NCI-H82 treated with DMSO at 0.1 percent for 48 hours (cell line): ENCODE results near the gene CTDSPL.
"Not testable (repeated sequence)": the region's sequence is repeated elsewhere in the genome, so short reads cannot be mapped to it uniquely, and the experiment has no call there.

Experiments used
- DNase-seq: peaks from one replicate; lab custom pipeline; 2025; ENCODE audit not compliant: unreplicated experiment; lab: John Stamatoyannopoulos, UW

Gene CTDSPL, protein sequence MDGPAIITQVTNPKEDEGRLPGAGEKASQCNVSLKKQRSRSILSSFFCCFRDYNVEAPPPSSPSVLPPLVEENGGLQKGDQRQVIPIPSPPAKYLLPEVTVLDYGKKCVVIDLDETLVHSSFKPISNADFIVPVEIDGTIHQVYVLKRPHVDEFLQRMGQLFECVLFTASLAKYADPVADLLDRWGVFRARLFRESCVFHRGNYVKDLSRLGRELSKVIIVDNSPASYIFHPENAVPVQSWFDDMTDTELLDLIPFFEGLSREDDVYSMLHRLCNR

DNA sequence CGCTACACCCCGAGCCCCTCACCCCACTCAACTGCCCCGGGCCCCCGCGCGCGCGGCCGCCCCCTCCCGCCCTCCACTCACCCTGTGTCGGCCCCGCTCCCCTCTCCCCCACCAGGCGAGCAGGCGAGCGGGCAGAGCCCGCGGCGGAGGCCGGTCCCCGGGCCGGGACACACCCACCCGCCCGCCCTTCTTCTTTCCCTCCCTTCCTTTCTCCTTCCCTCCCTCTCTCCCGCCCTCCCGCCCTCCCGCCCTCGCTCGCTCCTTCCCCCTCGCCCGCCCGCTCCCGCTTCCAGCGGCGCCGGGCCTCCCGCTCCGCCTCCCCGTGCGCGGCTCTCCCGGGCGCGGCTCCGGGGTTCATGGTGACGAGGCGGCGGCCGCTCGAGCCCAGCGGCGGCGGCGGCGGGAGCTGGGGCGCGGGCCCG lies at the start of gene CTDSPL:
TSS of gene CTDSPL (plus strand) at position 261 of the 422 bp plus-strand sequence. CDS start 320 bp downstream, outside the sequence.
- DNase-seq = no peak

DNA sequence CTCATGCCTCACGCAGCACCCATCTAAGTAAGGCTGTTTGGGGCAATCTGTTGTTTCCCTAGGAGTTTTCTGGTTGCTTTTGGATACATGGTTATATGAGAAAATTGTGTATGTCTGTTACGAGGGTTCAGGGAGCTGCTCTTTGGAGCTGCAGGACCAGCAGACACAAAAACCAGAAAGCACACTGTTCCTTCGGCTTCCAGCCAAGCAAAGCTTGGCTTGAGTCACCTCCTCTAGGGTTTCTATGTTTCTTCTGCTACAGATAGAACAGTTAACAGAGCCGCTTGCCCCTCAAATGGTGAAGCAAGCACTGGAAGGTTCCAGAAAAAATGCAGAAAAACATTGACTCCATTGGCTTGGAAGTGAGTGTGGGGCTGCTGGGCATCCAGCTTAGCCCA lies 49.2 kb upstream of the CTDSPL start:
- no peak for DNase-seq

DNA sequence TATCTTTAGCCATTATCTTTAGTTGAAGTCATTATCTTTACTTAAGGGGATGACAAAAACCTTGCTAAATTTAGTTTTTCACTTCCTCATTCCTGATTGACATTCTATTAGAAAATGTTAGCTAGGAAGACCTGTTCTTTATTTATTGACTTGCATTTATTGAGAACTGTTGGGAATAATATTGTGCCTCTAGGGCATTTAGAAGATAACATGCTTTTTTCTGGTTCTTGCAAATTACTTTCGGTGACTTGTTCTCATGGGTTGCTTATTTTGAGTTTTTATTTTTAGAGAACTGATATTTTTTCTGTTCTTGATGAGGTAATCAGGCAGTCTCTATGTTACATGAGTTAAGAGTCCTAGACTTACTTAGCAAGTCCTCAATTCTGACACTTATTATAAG lies 48.3 kb upstream of the CTDSPL start:
- no peak for DNase-seq

DNA sequence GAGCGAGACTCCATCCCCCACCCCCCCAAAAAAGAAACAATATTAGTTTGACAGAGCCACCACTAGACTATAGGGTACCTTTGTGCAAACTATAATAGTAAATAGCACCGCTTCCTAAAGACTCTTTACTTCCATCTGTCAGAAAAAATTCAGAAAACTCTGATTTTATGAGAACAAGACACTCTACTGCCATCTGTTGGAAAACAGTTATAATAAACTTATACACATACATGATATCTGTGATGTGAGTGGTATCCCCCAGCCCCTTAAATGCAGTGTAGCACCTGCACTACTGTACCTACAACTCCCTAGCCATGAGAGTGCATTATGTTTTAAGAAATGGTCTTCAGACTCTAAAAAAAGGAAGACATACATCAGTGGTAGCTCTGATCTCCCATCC lies 47.1 kb upstream of the CTDSPL start:
- DNase-seq = no peak

DNA sequence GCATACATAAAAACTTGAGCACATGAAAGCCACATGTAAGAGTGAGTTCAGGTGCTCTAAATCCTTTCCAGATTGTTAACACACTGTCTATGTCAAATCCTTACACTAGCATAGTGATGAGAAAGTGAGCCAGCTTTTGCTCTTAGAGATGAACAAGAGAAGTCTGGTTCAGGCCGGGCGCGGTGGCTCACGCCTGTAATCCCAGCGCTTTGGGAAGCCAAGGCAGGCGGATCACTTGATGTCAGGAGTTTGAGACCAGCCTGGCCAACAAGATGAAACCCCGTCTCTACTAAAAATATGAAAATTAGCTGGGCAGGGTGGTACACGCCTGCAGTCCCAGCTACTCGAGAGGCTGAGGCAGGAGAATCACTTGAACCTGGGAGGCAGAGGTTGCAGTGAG lies 46.5 kb upstream of the CTDSPL start:
- not testable (repeated sequence) for DNase-seq

DNA sequence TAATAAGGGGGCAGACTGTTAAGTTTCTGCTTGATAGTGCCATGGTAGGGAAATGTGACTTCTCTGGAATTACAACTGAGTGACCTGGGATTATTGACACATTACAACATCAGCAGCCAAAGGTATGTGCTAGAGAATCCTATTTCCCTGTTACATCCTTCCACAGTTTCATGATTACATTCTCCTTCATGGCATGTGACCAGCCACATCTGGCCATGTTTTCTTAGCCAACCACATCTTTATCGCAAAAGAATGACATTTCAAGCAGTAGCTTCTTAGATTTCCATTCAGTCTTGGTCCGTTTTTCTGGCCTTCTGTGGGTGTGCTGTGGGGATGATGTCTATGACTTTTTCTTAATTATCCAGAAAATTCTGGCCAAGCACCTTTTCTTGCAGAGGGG lies 45.4 kb upstream of the CTDSPL start:
- DNase-seq = no peak

DNA sequence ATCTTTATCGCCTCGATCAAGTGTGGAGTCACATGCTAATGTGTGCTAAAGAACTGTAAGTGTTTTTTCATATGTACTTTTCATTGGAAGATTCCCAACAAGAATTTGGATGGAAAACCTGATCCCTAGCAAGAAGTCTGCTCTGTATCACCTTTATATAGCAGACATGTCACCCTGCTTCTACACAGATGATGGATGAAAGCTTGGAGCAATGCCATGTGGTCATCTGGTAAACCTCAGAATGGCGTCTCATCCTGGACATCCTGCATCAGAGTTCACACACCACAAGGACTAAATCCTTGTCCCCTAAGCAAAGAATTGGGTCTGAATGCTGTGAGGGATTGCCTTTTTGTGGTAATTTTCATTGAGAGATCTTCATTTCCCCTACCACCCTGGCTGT lies 42.1 kb upstream of the CTDSPL start:
- no peak for DNase-seq

DNA sequence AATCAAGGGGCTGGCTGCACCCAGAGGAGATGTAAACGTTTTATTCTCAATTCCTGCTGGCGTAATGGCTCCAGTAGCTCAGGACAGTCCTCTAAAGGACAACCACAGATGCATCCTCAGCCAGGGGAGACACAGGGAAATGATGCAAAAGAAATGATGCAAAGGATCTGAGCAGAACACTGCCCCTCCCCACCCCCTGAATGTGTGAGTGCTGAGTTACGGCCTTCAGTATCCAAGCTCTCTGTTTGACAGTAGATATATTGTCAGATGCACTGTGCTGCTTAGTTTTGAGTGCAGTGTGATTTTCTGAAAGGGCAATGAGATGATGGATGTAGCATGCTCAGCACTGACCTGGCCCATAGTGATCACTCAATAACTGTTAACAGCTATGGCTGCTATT lies 41.4 kb upstream of the CTDSPL start:
- no peak for DNase-seq

DNA sequence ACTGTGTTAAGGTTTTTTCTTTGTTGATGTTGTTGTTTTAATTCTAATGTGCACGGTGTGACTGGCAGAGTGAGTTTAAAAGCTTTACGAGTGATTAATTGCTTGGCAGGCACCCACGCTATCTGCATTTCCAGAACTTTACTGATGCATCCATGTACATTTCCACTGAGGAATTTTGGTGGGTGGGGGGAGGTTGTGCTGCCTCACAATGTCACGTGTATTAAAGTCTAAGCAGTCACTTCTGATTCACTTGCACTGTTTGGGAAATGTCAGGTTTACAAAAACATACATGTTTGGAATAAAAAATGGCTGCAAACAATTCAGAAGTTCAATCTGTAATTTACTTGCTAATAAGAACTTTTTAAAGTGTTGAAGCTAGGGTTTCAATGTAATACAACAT lies 38.5 kb upstream of the CTDSPL start:
- no peak for DNase-seq

DNA sequence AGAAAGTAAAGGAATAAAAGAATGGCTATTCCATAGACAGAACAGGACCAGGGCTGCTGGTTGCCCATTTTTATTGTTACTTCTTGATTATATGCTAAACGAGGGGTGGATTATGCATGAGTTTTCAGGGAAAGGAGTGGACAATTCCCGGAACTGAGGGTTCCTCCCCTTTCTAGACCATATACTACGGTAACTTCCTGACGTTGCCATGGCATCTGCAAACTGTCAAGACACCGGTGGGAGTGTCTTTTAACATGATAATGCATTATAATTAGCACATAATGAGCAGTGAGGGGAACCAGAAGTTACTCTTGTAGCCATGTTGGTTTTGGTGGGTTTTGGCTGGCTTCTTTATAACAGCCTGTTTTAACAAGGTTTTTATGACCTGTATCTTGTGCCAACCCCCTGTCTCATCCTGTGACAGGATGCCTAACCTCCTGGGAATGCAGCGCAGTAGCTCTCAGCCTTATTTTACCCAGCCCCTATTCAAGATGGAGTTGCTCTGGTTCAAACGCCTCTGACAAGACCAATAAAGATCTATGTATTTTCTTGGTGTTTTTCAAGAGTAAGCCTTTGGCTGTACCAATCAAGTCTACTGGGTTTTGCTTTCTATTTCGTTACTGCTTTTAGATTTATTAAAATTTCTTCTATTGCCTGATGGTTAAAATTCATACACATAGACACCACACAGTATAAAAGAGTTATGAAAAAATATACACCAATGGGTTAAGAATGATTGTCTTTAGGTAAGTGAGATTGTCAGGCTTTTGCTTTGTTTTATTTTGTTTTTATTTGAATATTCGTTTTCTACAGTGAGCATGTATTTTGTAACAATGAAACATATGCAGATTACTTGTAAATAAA lies 37.4 kb upstream of the CTDSPL start:
- DNase-seq = no peak

DNA sequence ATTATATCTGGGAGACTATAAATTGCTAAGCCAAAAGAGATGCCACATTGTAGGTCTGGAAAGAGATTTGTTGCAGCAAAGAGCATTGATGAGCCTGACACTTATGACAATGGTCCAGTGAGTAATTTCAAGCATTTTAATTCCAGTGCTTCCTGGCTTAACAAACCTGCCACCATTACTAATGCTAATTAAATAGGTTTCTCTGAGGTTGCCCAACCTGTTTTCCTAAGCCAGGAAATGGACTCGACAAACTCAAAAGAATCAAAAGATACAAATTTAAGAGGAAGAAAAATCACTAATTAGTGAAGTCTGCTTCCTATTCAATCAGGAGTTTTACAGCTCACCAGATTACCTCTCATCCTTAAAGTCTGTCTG lies 36.7 kb upstream of the CTDSPL start:
- no peak for DNase-seq

DNA sequence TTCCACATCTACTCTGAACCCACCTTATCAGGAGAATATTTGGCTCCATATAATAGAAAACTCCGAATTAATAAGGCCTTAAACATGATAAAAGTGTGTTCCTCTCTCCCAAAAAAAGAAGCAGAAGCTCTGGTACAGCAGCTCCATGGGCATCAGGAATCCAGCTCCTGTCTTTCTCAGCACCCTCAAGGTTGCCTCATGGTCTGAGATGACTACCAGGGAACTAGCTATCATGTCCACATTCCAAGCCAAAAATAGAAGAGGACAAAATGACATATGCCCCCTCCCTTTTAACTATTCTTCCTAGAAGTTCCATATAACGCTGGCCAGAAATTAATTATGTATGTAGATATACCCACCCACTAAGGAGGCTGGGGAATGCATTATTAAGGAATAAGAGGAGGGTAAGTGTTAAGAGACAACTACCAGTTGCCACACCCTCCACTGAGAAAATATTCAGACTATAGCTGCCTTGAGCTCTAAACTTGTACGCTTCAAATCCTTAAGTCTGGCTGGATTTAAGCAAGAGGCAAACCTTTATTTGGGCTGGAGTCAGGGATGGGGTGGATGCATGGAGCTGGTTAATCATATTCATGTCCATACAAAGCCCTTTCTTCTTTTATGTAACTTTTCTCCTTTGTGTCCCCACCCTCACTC lies 35.8 kb upstream of the CTDSPL start:
- no peak for DNase-seq

DNA sequence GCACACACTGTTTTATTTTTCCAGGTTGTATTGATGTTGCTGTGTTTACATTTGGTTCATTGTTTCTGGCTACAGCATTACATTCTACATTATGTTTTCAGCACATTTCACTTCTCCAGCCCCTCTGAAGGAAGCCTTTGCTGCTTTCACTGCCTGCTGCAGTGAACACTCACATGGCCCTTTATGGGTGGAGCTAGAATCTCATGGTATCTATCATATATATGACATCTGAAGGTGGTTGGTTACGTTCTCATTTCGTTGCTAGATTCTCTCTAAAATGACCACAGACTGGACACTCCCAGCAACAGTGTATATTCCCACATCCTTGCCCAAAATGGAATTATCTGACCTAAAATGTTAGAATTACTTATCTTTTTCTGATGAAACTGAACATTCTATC lies 35.2 kb upstream of the CTDSPL start:
- DNase-seq = no peak

DNA sequence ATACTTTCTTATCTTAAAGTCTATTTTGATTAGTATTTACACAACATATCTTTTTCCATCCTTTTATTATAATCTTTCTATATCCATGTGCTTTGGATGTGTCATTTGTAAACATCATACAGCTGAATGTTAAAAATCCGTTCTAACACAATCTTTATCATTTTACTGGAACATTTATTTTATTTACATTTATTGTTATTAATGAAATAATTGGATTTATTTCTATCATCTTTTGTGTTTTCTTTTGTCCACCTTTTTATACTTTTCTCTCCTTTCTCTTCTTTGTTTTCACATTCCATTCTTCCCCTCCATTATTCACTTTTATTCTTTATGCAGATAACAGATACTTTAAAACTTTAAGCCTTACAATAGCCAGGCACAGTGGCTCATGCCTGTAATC lies 34.7 kb upstream of the CTDSPL start:
- DNase-seq = no peak

DNA sequence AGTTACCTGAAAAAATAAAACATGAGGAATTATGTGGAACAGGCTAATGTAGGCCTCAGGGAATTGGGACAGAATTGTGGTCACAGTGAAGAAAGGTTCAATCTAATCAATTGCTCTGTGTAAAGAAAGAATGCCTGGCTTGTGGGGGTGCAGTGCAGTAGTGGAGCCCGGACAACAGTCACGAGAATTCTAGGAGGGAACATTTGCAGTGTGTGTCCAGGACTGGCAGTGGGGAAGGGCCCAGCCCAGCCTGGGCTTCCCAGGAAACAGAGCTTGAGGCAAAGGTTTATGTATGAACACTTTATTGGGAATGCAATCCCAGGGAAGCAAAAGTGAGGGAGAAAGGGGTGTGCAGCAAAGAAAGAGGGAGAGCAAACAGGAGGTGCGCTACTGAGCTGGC lies 29.2 kb upstream of the CTDSPL start:
- DNase-seq = no peak

DNA sequence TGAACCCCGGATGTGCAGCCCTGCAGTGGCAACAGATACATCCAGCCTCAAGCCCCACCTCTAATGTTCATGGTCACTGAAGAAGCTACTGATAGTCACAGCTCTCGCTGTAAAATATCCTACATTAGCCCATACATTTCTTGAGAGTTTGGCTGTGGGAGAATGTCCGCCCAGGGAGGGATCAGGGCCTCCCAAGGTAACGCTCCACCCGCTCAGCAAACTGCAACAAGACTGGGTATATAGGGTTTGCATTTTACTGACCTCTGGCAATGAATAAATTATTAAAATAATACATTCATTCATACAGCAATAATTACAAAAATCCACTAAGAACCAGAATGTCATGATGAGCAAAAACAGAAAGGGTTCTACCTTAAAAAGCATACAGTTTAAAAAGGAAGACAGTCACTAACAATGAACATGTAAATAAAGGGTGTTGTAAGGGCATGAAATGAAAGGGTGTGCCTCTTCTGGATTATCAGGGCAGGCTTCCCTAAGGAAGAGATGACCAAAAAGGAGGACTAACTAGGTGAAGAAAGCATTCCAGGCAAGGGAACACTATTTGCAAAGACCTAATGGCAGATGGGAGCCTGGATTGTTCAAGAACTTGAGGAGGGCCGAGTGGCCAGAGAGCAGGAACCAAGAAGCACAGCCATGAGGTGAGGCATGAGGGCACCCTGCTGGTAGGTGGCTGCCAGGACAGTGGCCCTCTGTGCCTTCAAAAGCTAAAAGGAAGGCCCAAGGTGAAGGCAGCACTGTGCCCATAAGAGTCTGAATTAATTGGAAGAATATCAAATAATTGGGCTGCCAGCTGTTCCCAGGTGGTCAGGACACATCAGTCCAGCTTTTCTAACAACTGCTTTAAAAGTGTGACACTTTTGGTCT lies 28.1 kb upstream of the CTDSPL start:
- no peak for DNase-seq

DNA sequence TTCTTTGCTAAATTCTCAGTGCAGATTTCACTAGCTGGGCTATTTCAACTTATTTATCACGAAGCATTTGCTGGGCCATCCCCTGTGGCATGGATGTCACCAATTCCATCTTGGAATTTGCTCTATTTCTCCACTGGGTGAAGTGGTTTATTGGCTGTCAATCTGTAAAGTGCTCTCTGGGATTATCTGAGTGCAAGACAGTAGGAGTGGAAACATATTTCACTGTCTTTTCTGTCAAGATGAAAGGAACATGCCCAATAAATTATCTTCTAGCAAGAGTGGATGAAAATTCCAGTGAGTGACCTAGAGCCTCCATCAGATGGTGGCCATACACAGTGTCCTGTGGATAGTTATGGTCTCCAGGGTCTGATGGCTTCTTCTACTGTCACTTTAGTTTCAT lies 25.1 kb upstream of the CTDSPL start:
- no peak for DNase-seq

DNA sequence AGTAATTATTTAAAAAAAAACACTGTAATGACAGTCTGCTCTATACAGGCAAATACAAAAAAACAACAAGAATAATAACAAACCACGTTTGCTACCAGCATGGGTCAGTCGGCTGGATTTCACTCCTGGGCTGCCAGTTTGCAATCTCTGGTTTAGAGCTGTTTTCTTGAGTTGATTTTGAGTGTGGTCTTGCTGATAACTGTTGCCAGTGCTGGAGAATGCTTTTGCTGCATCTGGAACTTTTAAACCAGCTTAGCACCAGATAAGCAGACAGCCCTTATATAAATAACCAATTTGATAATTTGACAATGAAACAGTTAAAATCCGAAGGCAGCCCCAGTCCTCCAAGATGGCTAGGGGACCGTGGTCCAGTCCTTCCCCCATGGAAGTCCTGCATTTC lies 14.0 kb upstream of the CTDSPL start:
- no peak for DNase-seq

DNA sequence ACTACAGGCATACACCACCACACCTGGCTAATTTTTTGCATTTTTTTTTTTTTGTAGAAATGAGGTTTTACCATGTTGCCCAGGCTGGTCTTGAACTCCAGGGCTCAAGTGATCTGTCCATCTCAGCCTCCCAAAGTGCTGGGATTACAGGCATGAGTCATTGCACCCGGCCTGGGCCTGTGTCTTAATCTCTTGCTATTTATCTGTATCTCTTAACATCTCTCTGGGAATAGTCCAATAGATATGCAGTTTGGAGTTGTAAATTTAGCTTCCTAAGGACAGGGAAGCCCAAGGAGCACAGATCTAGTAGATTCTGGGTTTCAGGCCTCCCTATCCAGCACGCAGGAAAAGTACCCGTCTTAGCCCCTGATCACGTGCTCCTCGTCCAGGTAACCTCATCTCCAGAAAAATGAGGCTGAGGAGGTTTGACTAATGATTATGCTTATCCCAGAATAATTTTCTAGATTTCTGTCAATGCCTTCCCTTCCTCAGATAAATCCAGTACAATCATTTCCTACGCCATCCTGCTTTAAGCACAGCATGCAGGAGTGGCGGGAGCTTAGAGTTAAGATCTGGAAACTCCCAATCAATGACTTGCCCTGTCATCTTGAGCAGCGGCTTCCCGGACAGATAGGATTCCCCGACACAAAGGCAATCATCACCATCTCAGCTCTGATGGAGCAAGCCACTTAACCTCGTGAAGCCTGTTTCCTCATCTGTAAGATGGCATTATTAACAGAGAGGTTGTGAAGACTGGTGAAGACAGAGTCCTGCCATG lies 12.3 kb upstream of the CTDSPL start:
- no peak for DNase-seq

DNA sequence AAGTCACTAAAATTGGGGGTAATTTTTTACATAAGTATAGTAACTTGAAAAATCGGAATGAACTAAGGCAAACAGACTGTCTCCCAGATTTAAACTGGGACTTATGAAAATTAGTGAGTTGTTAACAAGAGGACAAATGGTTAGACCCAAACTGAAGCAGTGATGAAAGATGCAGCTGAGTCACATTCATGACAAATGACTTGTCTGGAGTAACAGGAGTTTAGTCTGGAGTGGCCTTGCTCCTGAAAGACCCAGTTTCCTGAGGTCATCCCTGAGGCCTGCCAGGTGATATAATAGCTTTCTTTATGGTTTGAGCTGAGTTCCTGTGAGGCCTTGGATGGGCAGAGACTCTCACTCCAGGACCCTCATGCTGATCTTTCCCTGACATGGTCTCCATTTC lies 9.6 kb upstream of the CTDSPL start:
- no peak for DNase-seq
